ENCODE results near the gene IL6R. TPM values are rescaled to one million over a fixed set of nuclear protein-coding genes. Genes with fewer than 3 reads are reported as not detected.
"Not testable (repeated sequence)": the region's sequence is repeated elsewhere in the genome, so short reads cannot be mapped to it uniquely, and the experiment has no call there.

IL6R gene
- total RNA-seq, 1 donor from 2014 or later: 3.3 TPM

DNA sequence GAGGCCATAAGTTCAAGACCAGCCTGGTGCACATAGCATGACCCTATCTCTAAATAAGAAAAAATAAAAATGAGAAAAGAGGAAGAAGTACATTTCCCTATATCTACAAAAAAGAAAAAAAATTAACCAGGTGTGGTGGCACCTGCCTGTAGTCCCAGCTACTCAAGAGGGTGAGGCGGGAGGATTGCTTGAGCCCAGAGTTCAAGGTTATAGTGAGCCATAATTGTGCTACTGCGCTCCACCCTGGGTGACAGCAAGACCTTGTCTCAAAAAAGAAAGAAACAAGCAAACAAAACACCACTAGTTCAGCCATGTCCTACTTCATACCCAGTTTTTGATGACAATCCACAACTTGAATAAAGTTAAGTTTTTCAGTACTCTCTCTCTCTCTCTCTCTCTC, 66.2 kb downstream of the IL6R start:
- no peak for DNase-seq (ENCODE audit: low spot score in 2 of 2)
- no peak for FAIRE-seq

GRCh38 chr1:154474802-154475201, 69.7 kb downstream of the IL6R start:
- FAIRE-seq (no peak), DNase-seq (ENCODE audit: low spot score in 2 of 2) (peak; percentile 62 to 63)

DNA sequence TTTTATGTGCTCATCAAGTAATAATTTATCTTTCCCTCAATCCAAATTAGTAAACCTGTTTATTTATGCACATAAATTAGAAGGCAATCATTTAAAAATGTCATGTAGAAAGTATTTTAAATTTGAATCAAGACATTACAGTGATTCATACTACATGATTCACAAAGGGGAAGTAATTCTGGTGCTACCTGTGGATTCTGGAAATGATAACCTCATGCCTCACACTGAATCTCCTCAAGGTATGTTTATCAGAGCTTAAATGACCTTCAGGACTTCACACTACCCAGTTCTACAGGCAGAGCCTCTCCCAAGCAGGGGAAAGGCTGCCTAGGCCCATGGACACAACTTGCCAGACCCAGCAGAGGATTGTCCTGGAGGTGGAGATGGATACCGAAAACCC, 71.6 kb downstream of the IL6R start:
- DNase-seq (ENCODE audit: low spot score in 2 of 2) (no peak), FAIRE-seq (no peak)

DNA sequence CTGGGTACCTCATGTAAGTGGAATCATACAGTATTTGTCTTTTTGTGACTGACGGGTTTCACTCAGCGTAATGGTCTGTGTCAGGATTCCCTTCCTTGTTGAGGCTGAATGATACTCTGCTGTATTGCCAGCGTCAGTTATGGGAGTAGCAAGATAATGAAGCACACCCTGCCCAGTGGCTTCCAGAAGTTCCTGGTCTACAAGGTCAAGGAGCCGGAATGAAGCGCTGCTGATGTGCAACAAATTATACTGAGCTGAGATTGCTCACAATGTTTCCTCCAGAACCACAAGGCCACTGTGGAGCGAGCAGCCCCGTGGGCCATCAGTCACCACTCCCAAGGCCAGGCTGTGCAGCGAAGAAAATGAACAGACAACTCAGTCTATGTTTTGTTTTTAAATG, 72.9 kb downstream of the IL6R start:
- DNase-seq (ENCODE audit: low spot score in 2 of 2) (no peak), FAIRE-seq (no peak)

DNA sequence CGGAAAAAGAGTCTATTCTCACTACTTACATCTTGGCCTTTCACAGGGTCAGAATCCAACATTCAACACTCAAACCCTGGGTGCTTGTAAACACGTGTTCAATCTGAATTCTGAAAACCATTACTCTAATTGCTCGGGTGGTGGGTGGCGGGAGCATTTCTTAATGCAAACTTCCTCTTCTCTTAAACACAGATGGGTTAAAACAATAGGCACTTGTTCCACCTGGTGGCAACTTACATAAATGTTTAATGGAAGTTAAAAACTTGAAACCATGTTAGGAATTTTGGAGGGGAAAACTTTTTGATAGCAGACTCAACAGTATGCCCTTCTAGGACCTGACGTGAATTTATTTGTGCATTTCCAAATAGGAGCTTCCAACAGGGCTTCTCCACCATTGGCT, 73.5 kb downstream of the IL6R start:
- FAIRE-seq (no peak), DNase-seq (ENCODE audit: low spot score in 2 of 2) (no peak)

DNA sequence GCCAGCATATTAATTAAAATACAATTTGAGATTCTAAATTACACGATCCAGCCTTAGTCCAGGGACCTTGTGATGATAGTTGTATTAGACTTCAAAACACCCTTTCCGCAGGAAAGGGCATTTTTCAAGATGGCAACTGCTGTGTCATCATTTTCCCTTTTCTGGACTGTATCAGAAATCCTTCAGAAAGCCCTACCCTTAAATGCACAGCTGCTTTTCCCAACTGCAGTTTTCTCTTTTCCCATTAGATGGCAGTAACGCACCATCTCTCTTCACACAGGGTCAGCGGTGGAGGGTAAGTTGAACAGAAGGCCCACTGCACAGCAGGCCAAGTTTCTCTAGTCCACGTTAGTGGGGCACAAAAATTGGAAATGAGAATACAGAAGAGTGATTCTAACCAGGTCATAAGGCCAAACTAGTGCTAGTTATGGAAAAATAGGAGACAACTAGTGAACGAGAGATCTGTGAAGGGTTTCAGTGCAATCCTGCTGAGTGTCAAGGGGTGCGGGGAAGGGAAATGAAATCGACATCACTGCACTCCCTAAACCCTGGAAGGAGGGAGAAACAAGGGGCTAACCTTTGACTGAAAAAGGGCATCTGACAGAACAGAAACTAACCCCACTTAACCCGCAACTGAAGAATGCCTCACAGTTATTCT, 74.8 kb downstream of the IL6R start:
- peak; percentile 66 to 80 for DNase-seq (ENCODE audit: low spot score in 2 of 2)
- peak; percentile 33 for FAIRE-seq

GRCh38 chr1:154481053-154481452, 75.9 kb downstream of the IL6R start:
- DNase-seq (ENCODE audit: low spot score in 2 of 2) (no peak), FAIRE-seq (no peak)

DNA sequence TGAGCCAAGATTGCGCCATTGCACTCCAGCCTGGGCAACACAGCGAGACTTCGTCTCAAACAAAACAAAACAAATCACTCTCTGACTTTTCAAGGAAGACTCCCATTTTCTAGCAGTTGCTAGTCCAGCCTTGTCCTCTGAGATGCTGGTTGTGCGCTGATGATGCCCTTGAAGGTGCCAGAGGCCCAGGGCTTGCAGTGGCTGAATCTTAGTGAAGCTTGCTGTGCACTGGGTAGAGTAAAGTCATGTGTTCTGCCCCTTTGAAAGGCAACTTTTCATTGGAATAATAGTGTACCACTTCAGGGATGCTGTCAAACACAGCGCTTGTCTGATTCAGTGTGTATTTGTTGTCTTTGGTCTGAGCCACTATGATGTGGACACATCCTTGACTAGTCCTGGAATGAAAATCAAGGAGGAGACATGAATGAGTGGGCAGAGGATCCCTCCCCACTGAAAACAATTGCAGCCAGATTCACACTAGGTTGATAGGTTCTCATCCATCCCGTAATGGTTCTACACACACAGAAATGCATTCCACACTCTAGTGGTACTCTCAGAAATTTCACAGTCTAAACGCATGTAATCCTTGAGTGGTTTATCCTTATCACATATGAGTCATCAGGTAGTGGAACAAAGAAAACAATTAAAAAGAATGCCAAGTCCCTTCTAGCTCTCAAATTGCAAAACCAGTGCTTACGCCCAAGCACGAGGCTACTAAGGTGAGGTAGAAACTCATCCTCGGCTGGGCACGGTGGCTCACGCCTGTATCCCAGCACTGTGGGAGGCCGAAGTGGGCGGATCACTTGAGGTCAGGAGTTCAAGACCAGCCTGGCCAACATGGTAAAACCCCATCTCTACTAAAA, 79.0 kb downstream of the IL6R start:
- no peak for DNase-seq (ENCODE audit: low spot score in 2 of 2)
- FAIRE-seq: no peak

DNA sequence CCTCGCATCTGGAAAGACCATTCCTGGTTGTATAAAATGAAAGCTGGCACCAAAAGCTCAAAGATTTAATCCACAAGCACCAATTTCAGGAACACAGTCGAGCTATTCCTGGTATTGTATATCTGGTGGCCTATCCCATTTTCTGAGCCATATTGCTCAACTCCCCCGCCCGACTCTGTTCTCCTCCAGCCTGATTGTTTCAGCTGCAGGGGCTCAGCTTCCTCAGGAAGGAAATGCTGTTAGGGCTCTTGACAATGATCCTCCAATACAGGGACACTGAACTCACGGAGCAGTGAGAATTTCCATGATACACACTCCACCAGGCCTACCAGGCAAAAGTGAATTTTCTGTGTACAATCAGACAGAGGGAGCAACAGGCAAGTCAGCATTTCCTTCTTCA, 80.0 kb downstream of the IL6R start:
- DNase-seq (ENCODE audit: low spot score in 2 of 2) (no peak), FAIRE-seq (no peak)

DNA sequence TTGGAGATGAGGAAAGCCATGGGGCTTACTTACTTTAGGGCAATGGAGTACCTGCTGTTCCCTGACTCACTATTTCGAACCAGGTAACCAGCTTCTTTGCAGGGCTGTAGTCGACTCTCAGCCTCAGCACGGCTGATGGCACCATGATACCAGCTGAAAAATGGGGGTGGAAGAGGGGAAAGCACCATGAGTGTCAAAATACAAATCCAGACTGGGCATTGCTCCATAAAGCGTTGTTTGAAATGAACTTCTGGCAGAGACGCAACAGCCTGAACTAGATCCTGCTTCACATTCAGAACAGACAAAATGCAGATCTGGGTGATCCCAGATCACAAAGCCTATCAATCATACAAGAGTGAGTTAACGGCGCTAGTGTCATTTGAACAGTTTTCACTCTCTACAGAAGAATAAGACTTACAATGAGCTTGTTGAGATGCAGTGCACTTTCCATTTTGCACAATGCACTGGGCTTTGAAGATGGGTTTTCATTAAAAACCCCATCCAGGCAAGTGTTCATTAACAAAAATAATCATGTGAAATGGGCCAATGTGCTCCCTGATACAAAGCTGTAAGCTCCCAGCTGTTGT, 80.9 kb downstream of the IL6R start:
- DNase-seq (ENCODE audit: low spot score in 2 of 2): no peak

GRCh38 chr1:154486756-154487155, 81.6 kb downstream of the IL6R start:
- not testable (repeated sequence) for DNase-seq (ENCODE audit: low spot score in 2 of 2); FAIRE-seq

More for the DNA sequence above, 80.9 kb downstream of the IL6R start:
- no peak for FAIRE-seq

DNA sequence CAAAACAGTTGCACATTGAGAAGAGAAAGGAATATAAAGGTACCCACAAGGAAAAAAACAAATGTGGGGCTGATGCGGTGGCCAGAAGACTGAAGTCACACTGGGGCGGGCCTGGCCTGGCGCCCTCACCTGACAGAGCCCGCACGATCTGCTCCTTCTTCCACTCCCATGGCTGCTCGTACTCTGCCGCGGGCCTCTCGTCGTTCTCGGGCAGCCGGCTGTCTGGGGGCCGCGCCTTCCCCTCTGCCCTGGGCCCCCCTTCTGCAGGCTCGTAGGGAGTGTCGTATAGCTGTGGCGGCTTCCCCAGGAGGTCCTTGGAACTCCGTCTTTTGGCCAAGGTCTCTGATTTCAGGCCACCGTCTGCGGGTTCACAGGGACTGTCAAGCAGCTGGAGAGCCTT, 83.8 kb downstream of the IL6R start:
- FAIRE-seq (no peak), DNase-seq (ENCODE audit: low spot score in 2 of 2) (no peak)

- DNase-seq (ENCODE audit: low spot score in 2 of 2): no peak
- FAIRE-seq: no peak
Measured at GRCh38 chr1:154489695-154490274, 84.6 kb downstream of the IL6R start.

GRCh38 chr1:154490317-154490716, 85.2 kb downstream of the IL6R start:
- DNase-seq (ENCODE audit: low spot score in 2 of 2) (no peak), FAIRE-seq (no peak)

- no peak for FAIRE-seq
- DNase-seq (ENCODE audit: low spot score in 2 of 2): no peak
Measured at GRCh38 chr1:154492115-154492514, 87.0 kb downstream of the IL6R start.

DNA sequence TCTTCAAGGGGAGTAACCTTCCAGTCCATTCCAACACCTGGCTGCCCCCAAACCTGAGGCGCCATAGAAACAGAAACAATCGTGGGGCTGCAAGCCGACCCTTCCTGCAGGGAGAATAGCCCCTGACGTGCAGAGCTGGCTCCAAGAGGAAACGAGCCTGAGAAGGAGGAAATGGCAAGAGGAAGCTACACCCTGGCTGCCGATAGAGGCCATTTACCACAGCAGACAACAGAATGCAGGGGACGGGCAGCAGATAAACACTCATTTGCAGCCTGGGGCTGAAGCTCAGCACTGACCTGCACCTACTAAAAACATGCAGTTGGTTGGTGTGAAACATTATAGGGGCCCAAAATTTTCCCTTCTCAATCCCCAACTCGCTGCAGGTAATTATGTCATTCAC, 88.1 kb downstream of the IL6R start:
- no peak for DNase-seq (ENCODE audit: low spot score in 2 of 2)
- no peak for FAIRE-seq

- FAIRE-seq: no peak
- no peak for DNase-seq (ENCODE audit: low spot score in 2 of 2)
Measured at GRCh38 chr1:154495496-154496273, 90.5 kb downstream of the IL6R start.

- DNase-seq (ENCODE audit: low spot score in 2 of 2) (no peak), FAIRE-seq (no peak)
Measured at GRCh38 chr1:154496383-154496782, 91.2 kb downstream of the IL6R start.

- no peak for DNase-seq (ENCODE audit: low spot score in 2 of 2)
- no peak for FAIRE-seq
Measured at GRCh38 chr1:154497026-154497806, 92.1 kb downstream of the IL6R start.

DNA sequence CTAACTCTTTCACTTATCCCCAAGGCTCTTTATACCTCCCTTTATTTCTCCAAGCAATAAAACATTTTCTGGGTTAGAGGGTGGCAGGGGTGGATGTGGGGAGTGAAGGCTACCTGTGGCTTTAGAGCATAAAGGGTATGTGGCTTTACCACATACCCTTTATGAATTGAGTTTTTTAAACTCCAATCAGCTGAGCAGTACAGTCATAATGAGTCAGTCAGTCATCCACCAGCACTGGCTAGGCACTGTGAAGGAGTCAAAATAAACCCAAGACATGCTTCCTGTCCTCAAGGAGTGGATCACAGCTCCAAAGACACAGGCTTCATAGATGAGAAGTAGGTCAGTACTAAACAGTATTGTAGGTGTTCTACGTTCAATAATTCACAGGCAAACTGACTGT, 94.3 kb downstream of the IL6R start:
- DNase-seq (ENCODE audit: low spot score in 2 of 2) (no peak), FAIRE-seq (no peak)
